Endometrial microvascular endothelial cells (primary cell): ENCODE data around the gene PRR23A. TPM values are rescaled to one million over a fixed set of nuclear protein-coding genes. Genes with fewer than 3 reads are reported as not detected.

Source experiments
- in situ Hi-C: cut with HindIII; loops from 2 replicates; pipeline ENCODE4 v1.10.0; 2017; ENCODE audit warnings: low sequenced_read_pairs, low pct_unique_long_range_greater_than_20kb; ENCODE audit errors: inconsistent ontology term
- total RNA-seq: library from RNA; depleted of rRNA; stranded (reverse); fragments of >200 nt; gene quantifications from one replicate; pipeline ENCODE4 v1.2.3, GENCODE V29; 2015; ENCODE audit errors: inconsistent ontology term

PRR23A gene
- total RNA-seq, 1 donor from 2014 or later, result not detected

GRCh38 chr3:138976047-138976446 is 30.0 kb downstream of the PRR23A start:
- in situ Hi-C loops, result no loop called here

DNA sequence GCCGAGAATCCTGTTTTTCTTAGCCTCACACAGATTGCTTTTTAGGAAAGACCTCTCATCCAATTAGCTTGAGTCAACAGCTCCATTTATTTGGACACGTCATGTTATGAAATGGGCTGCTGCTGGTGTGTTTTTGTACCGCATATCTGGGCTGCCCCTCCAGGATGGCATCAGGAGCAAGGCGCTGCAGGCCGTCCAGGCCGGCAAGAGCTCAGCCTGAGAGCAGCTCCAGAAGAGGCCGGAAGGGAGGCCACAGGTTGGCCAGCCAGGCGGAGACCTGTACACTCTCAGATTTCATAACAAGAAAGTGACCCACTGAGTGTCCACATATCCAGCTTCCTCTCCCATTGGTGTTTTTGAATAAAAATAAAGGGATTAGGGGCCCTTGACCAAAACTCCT is 30.7 kb downstream of the PRR23A start:
- in situ Hi-C loops, result no loop called here

GRCh38 chr3:138974462-138974861 is 31.6 kb downstream of the PRR23A start:
- in situ Hi-C loops, result no loop called here

GRCh38 chr3:138972941-138973340 is 33.1 kb downstream of the PRR23A start:
- in situ Hi-C loops, result no loop called here

- in situ Hi-C loops, result no loop called here
These were observed 34.2 kb downstream of the PRR23A start for GRCh38 chr3:138971766-138972320.

DNA sequence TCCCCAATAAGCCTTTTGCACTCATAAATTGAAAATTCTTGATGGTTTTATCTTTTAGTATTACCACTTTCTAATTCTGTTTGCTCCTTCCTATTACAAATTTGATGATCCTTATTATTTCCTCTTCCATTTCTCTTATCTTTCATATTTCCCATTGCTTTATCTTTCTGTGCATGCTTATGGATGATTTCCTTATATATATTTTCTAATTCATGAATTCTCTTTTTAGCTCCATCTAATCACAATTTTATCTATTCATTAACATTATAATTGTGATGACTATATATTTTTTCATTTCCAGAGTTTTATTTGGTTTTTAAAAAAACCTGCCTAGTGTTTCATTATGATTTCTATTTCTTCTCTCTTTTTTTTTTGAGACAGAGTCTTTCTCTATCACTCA is 41.1 kb downstream of the PRR23A start:
- in situ Hi-C loops, result no loop called here

DNA sequence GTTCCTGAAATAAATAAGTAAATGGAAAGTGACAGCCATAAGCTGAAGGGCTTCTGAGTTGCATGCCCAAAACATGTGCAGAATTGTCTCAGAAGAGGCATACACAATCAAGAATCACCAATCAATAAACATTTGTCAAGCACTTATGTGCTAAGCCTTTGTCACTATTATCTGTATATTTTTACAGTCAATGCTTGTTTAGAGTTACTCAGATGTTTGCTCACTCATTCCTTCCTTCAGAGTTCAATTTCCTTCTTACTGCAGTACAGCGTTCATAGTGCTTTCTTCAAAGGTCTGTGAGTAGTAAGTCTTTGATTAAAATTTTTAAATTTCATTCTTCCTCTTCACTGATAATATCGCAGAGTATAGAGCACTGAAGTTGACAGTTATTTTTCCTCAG is 41.8 kb downstream of the PRR23A start:
- in situ Hi-C loops, result no loop called here

GRCh38 chr3:138962854-138963560 is 43.1 kb downstream of the PRR23A start:
- in situ Hi-C loops, result no loop called here

DNA sequence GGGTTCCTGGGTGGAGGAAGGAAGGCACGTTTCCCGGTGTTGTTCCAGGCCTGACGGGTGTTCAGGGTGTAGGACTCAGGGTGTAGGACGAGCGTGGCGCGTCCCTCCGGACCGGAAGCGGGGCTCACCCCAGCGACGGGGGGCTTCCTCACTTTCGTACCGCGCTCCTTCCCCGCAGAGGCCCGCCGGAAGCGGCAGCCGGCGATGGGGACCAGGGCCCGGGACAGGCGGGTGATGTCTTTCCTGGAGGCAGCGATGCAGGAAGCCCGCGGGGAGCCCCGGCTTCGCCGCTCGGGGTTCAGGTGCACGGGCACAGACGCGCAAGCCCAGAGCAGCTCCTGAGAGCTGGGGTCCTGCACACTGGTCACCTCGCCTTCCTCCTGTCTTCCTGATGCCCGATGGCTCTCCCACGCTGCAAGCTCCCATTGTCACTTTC is 45.6 kb downstream of the PRR23A start:
- in situ Hi-C loops, result no loop called here

Other genes starting within 250 kb of the PRR23A start
- 29.4 TPM for gene PIK3CB, start 171.3 kb downstream of the PRR23A start, total RNA-seq
- gene FOXL2, start 59.1 kb downstream of the PRR23A start, total RNA-seq, result not detected
- not detected for gene FOXL2NB, start 59.1 kb downstream of the PRR23A start, total RNA-seq
- gene PRR23B, start 14.7 kb upstream of the PRR23A start, total RNA-seq, result not detected
- not detected for gene PRR23C, start 38.6 kb upstream of the PRR23A start, total RNA-seq